A673 (cell line): ENCODE results near the gene COL4A6. TPM values are rescaled to one million over a fixed set of nuclear protein-coding genes. Genes with fewer than 3 reads are reported as not detected.

Experiments used
- BruUV-seq: library from RNA; stranded (reverse); fragments of 400-500 nt; replicated peaks from 2 replicates; lab custom pipeline; 2021; lab: Mats Ljungman, UMichigan
- CTCF ChIA-PET: fragments of 300-600 bp; sonication (Branson Sonifier 250); formaldehyde crosslinking; loops from one replicate; lab custom pipeline; 2022; ENCODE audit warnings: antibody characterized with exemption; lab: Charles Lee
- POLR2A ChIA-PET: fragments of 300-600 bp; sonication (Branson Sonifier 250); formaldehyde crosslinking; loops from one replicate; lab custom pipeline; 2022; ENCODE audit warnings: antibody characterized with exemption; ENCODE audit not compliant: low non-redundant PET; lab: Charles Lee
- DNase-seq: peaks from one replicate; pipeline ENCODE4 v3.0.0-alpha.2; 2015; ENCODE audit warnings: low spot score
- H3K27ac ChIP-seq: fragments of 200-600 bp; sonication (generic); 2 replicates; pipeline ENCODE4 v1.5.1; 2016; ENCODE audit warnings: mixed run types, low read depth, mild to moderate bottlenecking, mixed read lengths, antibody characterized with exemption, low read length; ENCODE audit not compliant: poor library complexity, severe bottlenecking
- H3K27me3 ChIP-seq: fragments of 200-600 bp; sonication (generic); replicated peaks from 2 replicates; pipeline ENCODE4 v1.6.1; 2017; ENCODE audit warnings: mixed run types, low read depth, mild to moderate bottlenecking, mixed read lengths, antibody characterized with exemption, low read length; ENCODE audit not compliant: insufficient read depth, poor library complexity
- H3K36me3 ChIP-seq: fragments of 200-600 bp; sonication (generic); 2 replicates; pipeline ENCODE4 v1.6.1; 2016; ENCODE audit warnings: mixed run types, mild to moderate bottlenecking, mixed read lengths, antibody characterized with exemption, low read length; ENCODE audit not compliant: insufficient read depth, poor library complexity, severe bottlenecking
- H3K4me1 ChIP-seq: fragments of 200-600 bp; sonication (generic); 2 replicates; pipeline ENCODE4 v1.6.1; 2017; ENCODE audit warnings: mixed run types, mild to moderate bottlenecking, mixed read lengths, antibody characterized with exemption, low read length; ENCODE audit not compliant: insufficient read depth, poor library complexity, severe bottlenecking
- H3K4me3 ChIP-seq: fragments of 200-600 bp; sonication (generic); 2 replicates; pipeline ENCODE4 v1.5.1; 2016; ENCODE audit warnings: low read depth, mixed run types, mild to moderate bottlenecking, mixed read lengths, low read length; ENCODE audit not compliant: poor library complexity, severe bottlenecking
- H3K9me3 ChIP-seq: fragments of 200-600 bp; sonication (generic); 2 replicates; pipeline ENCODE4 v1.6.1; 2016; ENCODE audit warnings: mixed run types, low read depth, mild to moderate bottlenecking, mixed read lengths, antibody characterized with exemption, low read length; ENCODE audit not compliant: poor library complexity, severe bottlenecking
- EZH2 ChIP-seq: fragments of 200-600 bp; sonication (generic); IDR thresholded peaks from 2 replicates; pipeline ENCODE4 v1.6.1; 2017; ENCODE audit warnings: borderline replicate concordance, low read depth, mild to moderate bottlenecking, mixed read lengths, antibody characterized with exemption, low read length; ENCODE audit not compliant: poor library complexity, severe bottlenecking
- intact Hi-C: fragments of 100-400 bp; cut with micrococcal nuclease; formaldehyde crosslinking; loops from one replicate; pipeline ENCODE4 v1.10.0; 2022; ENCODE audit not compliant: unreplicated experiment
- total RNA-seq: library from RNA; stranded (reverse); gene quantifications from 2 replicates; pipeline ENCODE4 v1.2.3, GENCODE V29; 2021
- TF ChIP-seq, protein P1 (sequence below): fragments of 300-800, 200-600 bp; sonication (generic); conservative IDR thresholded peaks from 2 replicates; pipeline ENCODE4 v1.5.1; 2017; ENCODE audit warnings: low read depth, mild to moderate bottlenecking, antibody characterized with exemption, low read length, moderate library complexity, mixed read lengths

COL4A6 gene
- total RNA-seq, 1 experiment from 2014 or later: not detected

DNA sequence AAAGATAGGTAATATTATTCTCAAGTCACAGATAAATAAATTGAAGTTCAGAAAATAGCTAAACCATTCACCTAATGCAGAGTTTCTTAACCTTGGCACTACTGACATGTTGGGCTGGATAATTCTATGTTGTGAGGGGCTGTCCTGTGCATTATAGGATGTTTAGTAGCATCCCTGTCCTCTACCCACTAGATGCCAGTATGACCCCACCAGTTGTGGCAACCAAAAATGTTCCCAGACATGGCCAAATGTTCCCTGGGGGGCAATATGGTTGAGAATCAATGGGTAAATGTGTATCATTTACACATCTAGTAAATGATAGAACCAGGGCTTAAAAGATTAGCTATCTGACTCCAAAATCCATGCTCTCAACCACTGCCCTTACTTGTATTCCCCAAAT, 140.9 kb downstream of the COL4A6 start:
- H3K27me3 ChIP-seq: no peaks in the 10 kb centered on the region
- intact Hi-C loops: no loop called here
- no peaks in the 10 kb centered on the region for H3K4me1 ChIP-seq
- H3K36me3 ChIP-seq: no peaks in the 10 kb centered on the region
- POLR2A ChIA-PET: no interaction called here
- DNase-seq: no peak
- BruUV-seq: no TSS peak
- TF ChIP-seq, protein P1, sequence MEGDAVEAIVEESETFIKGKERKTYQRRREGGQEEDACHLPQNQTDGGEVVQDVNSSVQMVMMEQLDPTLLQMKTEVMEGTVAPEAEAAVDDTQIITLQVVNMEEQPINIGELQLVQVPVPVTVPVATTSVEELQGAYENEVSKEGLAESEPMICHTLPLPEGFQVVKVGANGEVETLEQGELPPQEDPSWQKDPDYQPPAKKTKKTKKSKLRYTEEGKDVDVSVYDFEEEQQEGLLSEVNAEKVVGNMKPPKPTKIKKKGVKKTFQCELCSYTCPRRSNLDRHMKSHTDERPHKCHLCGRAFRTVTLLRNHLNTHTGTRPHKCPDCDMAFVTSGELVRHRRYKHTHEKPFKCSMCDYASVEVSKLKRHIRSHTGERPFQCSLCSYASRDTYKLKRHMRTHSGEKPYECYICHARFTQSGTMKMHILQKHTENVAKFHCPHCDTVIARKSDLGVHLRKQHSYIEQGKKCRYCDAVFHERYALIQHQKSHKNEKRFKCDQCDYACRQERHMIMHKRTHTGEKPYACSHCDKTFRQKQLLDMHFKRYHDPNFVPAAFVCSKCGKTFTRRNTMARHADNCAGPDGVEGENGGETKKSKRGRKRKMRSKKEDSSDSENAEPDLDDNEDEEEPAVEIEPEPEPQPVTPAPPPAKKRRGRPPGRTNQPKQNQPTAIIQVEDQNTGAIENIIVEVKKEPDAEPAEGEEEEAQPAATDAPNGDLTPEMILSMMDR: no peak
- no peak for TF ChIP-seq EZH2
- peaks cover 2% of the 10 kb centered on the region for H3K9me3 ChIP-seq
- no peak overlapping the region for H3K27ac ChIP-seq
- CTCF ChIA-PET: no interaction called here
- H3K4me3 ChIP-seq: no peak overlapping the region

DNA sequence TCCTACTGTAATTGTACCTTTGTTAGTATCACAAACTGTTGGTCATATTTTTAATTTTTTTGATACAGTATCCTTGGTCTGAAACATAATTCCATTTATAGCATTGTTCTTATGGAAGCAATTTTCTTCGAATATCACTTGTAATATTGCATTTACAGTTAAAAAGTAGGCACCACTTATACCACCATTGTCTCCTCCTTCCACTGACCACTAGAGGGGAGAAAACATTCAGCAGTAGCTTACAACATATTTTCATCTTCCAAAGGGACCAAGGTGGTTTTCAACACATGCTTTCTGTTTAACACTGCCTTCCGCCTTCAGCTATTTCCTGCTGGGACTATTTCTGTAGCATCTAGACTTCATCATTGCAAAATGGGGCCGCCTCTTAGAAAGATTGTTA, 146.2 kb downstream of the COL4A6 start:
- Histone ChIP-seq H3K36me3 (no peaks in the 10 kb centered on the region), H3K4me1 (no peaks in the 10 kb centered on the region), H3K4me3 (no peak overlapping the region), H3K27me3 (peaks cover 15% of the 10 kb centered on the region), H3K9me3 (peaks cover 5% of the 10 kb centered on the region), H3K27ac (no peak overlapping the region)
- POLR2A ChIA-PET: no interaction called here
- BruUV-seq: no TSS peak
- intact Hi-C loops: no loop called here
- no peak for DNase-seq
- TF ChIP-seq, protein P1: no peak
- TF ChIP-seq EZH2: no peak
- CTCF ChIA-PET: no interaction called here

DNA sequence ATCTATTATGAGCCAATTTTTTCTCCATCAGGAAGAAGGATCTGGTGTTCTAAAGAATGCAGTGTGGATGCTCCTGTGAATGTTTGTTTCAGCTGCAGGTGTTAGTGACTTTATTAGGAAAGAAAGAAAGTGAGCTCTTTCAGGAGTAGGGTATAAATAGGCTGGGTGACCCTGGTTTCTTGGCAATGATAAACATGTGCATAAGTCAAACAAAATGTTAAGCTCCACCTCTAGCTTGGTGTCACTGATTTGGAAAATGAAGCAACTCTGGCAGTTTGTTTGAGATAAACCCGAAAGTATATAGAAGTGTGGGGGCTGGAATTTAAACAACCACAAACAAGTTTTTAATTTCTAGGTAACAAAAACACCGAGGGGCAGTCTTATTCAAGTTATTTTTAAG, 152.3 kb downstream of the COL4A6 start:
- intact Hi-C loops: no loop called here
- BruUV-seq: no TSS peak
- POLR2A ChIA-PET: no interaction called here

More for the DNA sequence above, 152.3 kb downstream of the COL4A6 start:
- no peak overlapping the region for H3K27ac ChIP-seq
- no peak for DNase-seq
- H3K4me3 ChIP-seq: no peak overlapping the region
- no peak for TF ChIP-seq EZH2
- TF ChIP-seq, protein P1: no peak
- no peaks in the 10 kb centered on the region for H3K36me3 ChIP-seq
- H3K4me1 ChIP-seq: no peaks in the 10 kb centered on the region
- CTCF ChIA-PET: interaction anchor here (1.2 kb wide), 1 partner anchor 62 kb away, joined by 3 read pairs; no protein-coding TSS in a partner anchor
- H3K27me3 ChIP-seq: peaks cover 44% of the 10 kb centered on the region
- H3K9me3 ChIP-seq: no peaks in the 10 kb centered on the region
